Measurements from ENCODE around the gene CCDC50.

The CCDC50 gene

GRCh38 chr3:191301782-191302411 lies 27.3 kb upstream of the CCDC50 start:
- no peak overlapping the region for H3K4me3 ChIP-seq (replicated peaks; ENCODE audit: low read depth, low read length)
- no peak for DNase-seq (ENCODE audit: extremely low read depth, low read depth)
- no peak for TF ChIP-seq CTCF (IDR thresholded peaks at IDR 0.05; ENCODE audit: low read depth, low read length, missing control alignments)

GRCh38 chr3:191302451-191302850 lies 26.7 kb upstream of the CCDC50 start:
- H3K4me3 ChIP-seq (replicated peaks; ENCODE audit: low read depth, low read length): no peak overlapping the region
- no peak for DNase-seq (ENCODE audit: extremely low read depth, low read depth)
- TF ChIP-seq CTCF (IDR thresholded peaks at IDR 0.05; ENCODE audit: low read depth, low read length, missing control alignments): no peak

- no peak overlapping the region for H3K4me3 ChIP-seq (replicated peaks; ENCODE audit: low read depth, low read length)
- TF ChIP-seq CTCF (IDR thresholded peaks at IDR 0.05; ENCODE audit: low read depth, low read length, missing control alignments): no peak
- no peak for DNase-seq (ENCODE audit: extremely low read depth, low read depth)
These were observed 25.6 kb upstream of the CCDC50 start for GRCh38 chr3:191303596-191303995.

GRCh38 chr3:191306428-191306827 lies 22.8 kb upstream of the CCDC50 start:
- no peak for TF ChIP-seq CTCF (IDR thresholded peaks at IDR 0.05; ENCODE audit: low read depth, low read length, missing control alignments)
- H3K4me3 ChIP-seq (replicated peaks; ENCODE audit: low read depth, low read length): no peak overlapping the region
- DNase-seq (ENCODE audit: extremely low read depth, low read depth): no peak

GRCh38 chr3:191307341-191307740 lies 21.9 kb upstream of the CCDC50 start:
- no peak for TF ChIP-seq CTCF (IDR thresholded peaks at IDR 0.05; ENCODE audit: low read depth, low read length, missing control alignments)
- H3K4me3 ChIP-seq (replicated peaks; ENCODE audit: low read depth, low read length): no peak overlapping the region
- DNase-seq (ENCODE audit: extremely low read depth, low read depth): no peak

- no peak overlapping the region for H3K4me3 ChIP-seq (replicated peaks; ENCODE audit: low read depth, low read length)
- no peak for TF ChIP-seq CTCF (IDR thresholded peaks at IDR 0.05; ENCODE audit: low read depth, low read length, missing control alignments)
- no peak for DNase-seq (ENCODE audit: extremely low read depth, low read depth)
These were observed 15.9 kb upstream of the CCDC50 start for GRCh38 chr3:191313296-191313695.
